Measurements from ENCODE around the gene DIO3.

- no peak for TF ChIP-seq CTCF (IDR thresholded peaks at IDR 0.05)
- no peak for TF ChIP-seq POLR2A (IDR thresholded peaks at IDR 0.05)
- no peak for TF ChIP-seq EP300 (IDR thresholded peaks at IDR 0.05)
Measured at GRCh38 chr14:101561145-101561896, at the start of gene DIO3.
